Measurements from ENCODE around the gene VEPH1.

- TF ChIP-seq, protein P1, sequence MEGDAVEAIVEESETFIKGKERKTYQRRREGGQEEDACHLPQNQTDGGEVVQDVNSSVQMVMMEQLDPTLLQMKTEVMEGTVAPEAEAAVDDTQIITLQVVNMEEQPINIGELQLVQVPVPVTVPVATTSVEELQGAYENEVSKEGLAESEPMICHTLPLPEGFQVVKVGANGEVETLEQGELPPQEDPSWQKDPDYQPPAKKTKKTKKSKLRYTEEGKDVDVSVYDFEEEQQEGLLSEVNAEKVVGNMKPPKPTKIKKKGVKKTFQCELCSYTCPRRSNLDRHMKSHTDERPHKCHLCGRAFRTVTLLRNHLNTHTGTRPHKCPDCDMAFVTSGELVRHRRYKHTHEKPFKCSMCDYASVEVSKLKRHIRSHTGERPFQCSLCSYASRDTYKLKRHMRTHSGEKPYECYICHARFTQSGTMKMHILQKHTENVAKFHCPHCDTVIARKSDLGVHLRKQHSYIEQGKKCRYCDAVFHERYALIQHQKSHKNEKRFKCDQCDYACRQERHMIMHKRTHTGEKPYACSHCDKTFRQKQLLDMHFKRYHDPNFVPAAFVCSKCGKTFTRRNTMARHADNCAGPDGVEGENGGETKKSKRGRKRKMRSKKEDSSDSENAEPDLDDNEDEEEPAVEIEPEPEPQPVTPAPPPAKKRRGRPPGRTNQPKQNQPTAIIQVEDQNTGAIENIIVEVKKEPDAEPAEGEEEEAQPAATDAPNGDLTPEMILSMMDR (conservative IDR thresholded peaks at IDR 0.05; ENCODE audit: low read depth, low read length): no peak
- TF ChIP-seq EZH2phosphoT487 (IDR thresholded peaks at IDR 0.05; ENCODE audit: borderline replicate concordance, low read length) (no peak), EZH2 (IDR thresholded peaks at IDR 0.05; ENCODE audit: low read length, unreplicated experiment) (no peak)
Observed at GRCh38 chr3:157235291-157235690, 267.9 kb downstream of the VEPH1 start.

Data from PC-3 (cell line).